ENCODE results near the gene HAND2. TPM values are rescaled to one million over a fixed set of nuclear protein-coding genes. Genes with fewer than 3 reads are reported as not detected.

Gene HAND2
- total and polyA plus RNA-seq, 2 of the 13 experiments (the other 11 are each of a cell fraction or from before 2014, with no cell fraction given): not detected

- H4K20me1 ChIP-seq (ENCODE audit: insufficient read depth, low read length): no peaks in the 10 kb centered on the region
- WGBS (ENCODE audit: low lambda C conversion rate): 24% methylated on average over 22 of the region's 24 CpGs
- DNase-seq (ENCODE audit: low spot score) (no peak), ATAC-seq (no peak), FAIRE-seq (no peak)
- H2AFZ ChIP-seq (ENCODE audit: low read length): no peak overlapping the region
- ChIA-PET POLR2A (no interaction called here), CTCF (ENCODE audit: low intra/inter-chr PET ratio, low total read pairs) (no interaction called here)
- in situ Hi-C loops (cut with HindIII; ENCODE audit: extremely low pct_ligation_motif_present, low pct_unique_long_range_greater_than_20kb): no loop called here
- no peaks in the 10 kb centered on the region for H3K79me2 ChIP-seq (ENCODE audit: insufficient read depth, low read length)
- BruUV-seq (replicated peaks): no TSS peak
- TF ChIP-seq AHR (CRISPR knock-in tag; IDR thresholded peaks at IDR 0.05) (no peak), ONECUT2 (CRISPR knock-in tag; IDR thresholded peaks at IDR 0.05) (no peak), SATB2 (CRISPR knock-in tag; IDR thresholded peaks at IDR 0.05) (no peak), ZNF878 (CRISPR knock-in tag; IDR thresholded peaks at IDR 0.05) (no peak), ZNF282 (IDR thresholded peaks at IDR 0.05; ENCODE audit: partially characterized antibody) (no peak), ARNT2 (CRISPR knock-in tag; IDR thresholded peaks at IDR 0.05; ENCODE audit: low read depth) (no peak), KDM2A (CRISPR knock-in tag; IDR thresholded peaks at IDR 0.05; ENCODE audit: borderline replicate concordance, low read depth) (no peak), ZNF432 (CRISPR knock-in tag; IDR thresholded peaks at IDR 0.05; ENCODE audit: borderline replicate concordance) (no peak), ZEB1 (IDR thresholded peaks at IDR 0.05; ENCODE audit: insufficient replicate concordance, low read depth) (no peak), THAP11 (CRISPR knock-in tag; IDR thresholded peaks at IDR 0.05) (no peak), MZF1 (CRISPR knock-in tag; IDR thresholded peaks at IDR 0.05; ENCODE audit: borderline replicate concordance) (no peak), KLF9 (CRISPR knock-in tag; IDR thresholded peaks at IDR 0.05; ENCODE audit: low read depth) (no peak), CENPT (CRISPR knock-in tag; IDR thresholded peaks at IDR 0.05; ENCODE audit: low read depth) (no peak), ZNF570 (CRISPR knock-in tag; IDR thresholded peaks at IDR 0.05; ENCODE audit: borderline replicate concordance) (no peak)
- TF ChIP-seq, protein P1, sequence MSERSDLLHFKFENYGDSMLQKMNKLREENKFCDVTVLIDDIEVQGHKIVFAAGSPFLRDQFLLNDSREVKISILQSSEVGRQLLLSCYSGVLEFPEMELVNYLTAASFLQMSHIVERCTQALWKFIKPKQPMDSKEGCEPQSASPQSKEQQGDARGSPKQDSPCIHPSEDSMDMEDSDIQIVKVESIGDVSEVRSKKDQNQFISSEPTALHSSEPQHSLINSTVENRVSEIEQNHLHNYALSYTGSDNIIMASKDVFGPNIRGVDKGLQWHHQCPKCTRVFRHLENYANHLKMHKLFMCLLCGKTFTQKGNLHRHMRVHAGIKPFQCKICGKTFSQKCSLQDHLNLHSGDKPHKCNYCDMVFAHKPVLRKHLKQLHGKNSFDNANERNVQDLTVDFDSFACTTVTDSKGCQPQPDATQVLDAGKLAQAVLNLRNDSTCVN (CRISPR knock-in tag; IDR thresholded peaks at IDR 0.05; ENCODE audit: borderline replicate concordance): no peak
- H3K9me3 ChIP-seq (ENCODE audit: low read length): no peaks in the 10 kb centered on the region
- no peak overlapping the region for H3K27ac ChIP-seq (ENCODE audit: extremely low read length, insufficient read depth, low read length)
- no peak overlapping the region for H3K4me3 ChIP-seq (replicated peaks in 1 of 3; ENCODE audit: insufficient read depth in 1 of 3, low read depth in 2 of 3, low read length in 3 of 3)
- H3K36me3 ChIP-seq (replicated peaks in 1 of 2; ENCODE audit: control insufficient read depth in 1 of 2, insufficient read depth in 2 of 2, low read length in 2 of 2): no peaks in the 10 kb centered on the region
- no peak overlapping the region for H3K4me2 ChIP-seq (ENCODE audit: low read depth, low read length)
- H3K4me1 ChIP-seq (ENCODE audit: insufficient read depth, low read length): no peaks in the 10 kb centered on the region
- intact Hi-C loops (cut with micrococcal nuclease; ENCODE audit: unreplicated experiment): no loop called here
- peaks cover 9 to 71% of the 10 kb centered on the region in 2 experiments for H3K27me3 ChIP-seq (ENCODE audit: control insufficient read depth in 1 of 2, insufficient read depth in 2 of 2, low read length in 2 of 2)
- H3K9ac ChIP-seq (ENCODE audit: insufficient read depth, low read depth, low read length): no peak overlapping the region
Measured at GRCh38 chr4:173517781-173518424, 12.1 kb downstream of the HAND2 start.
